Cardiac muscle cell (in vitro differentiated cells and primary cell): ENCODE measurements around the gene DKK2. TPM values are rescaled to one million over a fixed set of nuclear protein-coding genes. Genes with fewer than 3 reads are reported as not detected.

Experiments used
- DNase-seq, 2 donors: peaks; one replicate each; pipeline versions ENCODE4 v3.0.0 to v3.0.0-alpha.2; 2010 to 2017; ENCODE audit warnings: low read depth in 1 of 2, low spot score in 1 of 2
- H3K27ac ChIP-seq: fragments of 200-600 bp; sonication (generic); 2 replicates; pipeline ENCODE4 v1.5.1; 2016
- H3K27me3 ChIP-seq: fragments of 200-600 bp; sonication (generic); 2 replicates; pipeline ENCODE4 v1.6.0; 2016; ENCODE audit warnings: control low read depth
- H3K36me3 ChIP-seq: fragments of 200-600 bp; sonication (generic); 2 replicates; pipeline ENCODE4 v1.5.1; 2016; ENCODE audit warnings: control low read depth
- H3K4me1 ChIP-seq: fragments of 200-600 bp; sonication (generic); 2 replicates; pipeline ENCODE4 v1.8.1; 2017; ENCODE audit warnings: low read depth, mild to moderate bottlenecking, mixed run types
- H3K4me3 ChIP-seq: fragments of 200-600 bp; sonication (generic); 2 replicates; pipeline ENCODE4 v1.5.1; 2016; ENCODE audit warnings: mild to moderate bottlenecking
- H3K9me3 ChIP-seq: fragments of 200-600 bp; sonication (generic); 2 replicates; pipeline ENCODE4 v1.5.1; 2017; ENCODE audit warnings: low read depth, mild to moderate bottlenecking, control low read depth
- CTCF ChIP-seq: IDR thresholded peaks from 2 replicates; pipeline ENCODE4 v1.5.1; 2012; ENCODE audit warnings: low read depth, mild to moderate bottlenecking, low read length
- polyA plus RNA-seq: library from polyadenylated mRNA; unstranded; fragments of >200 nt; fragmentation: Nextera tagmentation; extraction: Ambion mirVana; gene quantifications from 2 replicates; pipeline ENCODE4 v1.2.1, GENCODE V29; 2016
- total RNA-seq: library from RNA; depleted of rRNA; stranded (reverse); fragments of >200 nt; gene quantifications from 2 replicates; pipeline ENCODE4 v1.2.3, GENCODE V29; 2016

Gene DKK2
- total and polyA plus RNA-seq, 2 experiments from 2014 or later, result 0.06 to 0.23 TPM

- no peak for TF ChIP-seq CTCF
- peak in 1 of 2 donors; percentile 17 for DNase-seq
- Histone ChIP-seq H3K9me3 (no peaks in the 10 kb centered on the region), H3K27me3 (no peaks in the 10 kb centered on the region), H3K27ac (no peak overlapping the region), H3K4me1 (no peaks in the 10 kb centered on the region), H3K36me3 (no peaks in the 10 kb centered on the region), H3K4me3 (no peak overlapping the region)
These were observed 42.3 kb downstream of the DKK2 start for GRCh38 chr4:106993827-106994226.

- H3K27ac ChIP-seq, result no peak overlapping the region
- no peaks in the 10 kb centered on the region for H3K4me1 ChIP-seq
- TF ChIP-seq CTCF, result no peak
- no peaks in the 10 kb centered on the region for H3K36me3 ChIP-seq
- H3K4me3 ChIP-seq, result no peak overlapping the region
- no peaks in the 10 kb centered on the region for H3K27me3 ChIP-seq
- DNase-seq, result no peak
- H3K9me3 ChIP-seq, result no peaks in the 10 kb centered on the region
These were observed 48.8 kb downstream of the DKK2 start for GRCh38 chr4:106987311-106987710.

GRCh38 chr4:106986486-106986885, 49.6 kb downstream of the DKK2 start:
- Histone ChIP-seq H3K27me3 (no peaks in the 10 kb centered on the region), H3K27ac (no peak overlapping the region), H3K4me1 (no peaks in the 10 kb centered on the region), H3K4me3 (no peak overlapping the region), H3K9me3 (no peaks in the 10 kb centered on the region), H3K36me3 (no peaks in the 10 kb centered on the region)
- DNase-seq, result no peak
- no peak for TF ChIP-seq CTCF

GRCh38 chr4:106985830-106986229, 50.3 kb downstream of the DKK2 start:
- no peak overlapping the region for H3K27ac ChIP-seq
- TF ChIP-seq CTCF, result no peak
- DNase-seq, result no peak

GRCh38 chr4:106982711-106983211, 53.4 kb downstream of the DKK2 start:
- Histone ChIP-seq H3K27ac (no peak overlapping the region), H3K9me3 (no peaks in the 10 kb centered on the region), H3K4me3 (no peak overlapping the region), H3K36me3 (no peaks in the 10 kb centered on the region), H3K4me1 (no peaks in the 10 kb centered on the region), H3K27me3 (no peaks in the 10 kb centered on the region)
- TF ChIP-seq CTCF, result no peak
- DNase-seq, result no peak

More at GRCh38 chr4:106985830-106986229, 50.3 kb downstream of the DKK2 start:
- Histone ChIP-seq H3K9me3 (no peaks in the 10 kb centered on the region), H3K27me3 (no peaks in the 10 kb centered on the region), H3K4me1 (no peaks in the 10 kb centered on the region), H3K4me3 (no peak overlapping the region), H3K36me3 (no peaks in the 10 kb centered on the region)

GRCh38 chr4:106981431-106981830, 54.7 kb downstream of the DKK2 start:
- Histone ChIP-seq H3K4me1 (no peaks in the 10 kb centered on the region), H3K36me3 (no peaks in the 10 kb centered on the region), H3K27ac (no peak overlapping the region), H3K9me3 (no peaks in the 10 kb centered on the region), H3K4me3 (no peak overlapping the region), H3K27me3 (no peaks in the 10 kb centered on the region)
- TF ChIP-seq CTCF, result no peak
- no peak for DNase-seq
